IPS-20b (cell line): ENCODE data around the gene LPCAT4.
A peak's percentile ranks its signal among the peaks of the same experiment; 100 is the strongest.
"Not testable (repeated sequence)": the region's sequence is repeated elsewhere in the genome, so short reads cannot be mapped to it uniquely, and the experiment has no call there.

ENCODE experiments used
- H3K27ac ChIP-seq: one replicate; pipeline ENCODE4 v1.5.1; 2013; ENCODE audit warnings: low read length
- H3K27me3 ChIP-seq: 2 replicates; pipeline ENCODE4 v1.6.1; 2013; ENCODE audit warnings: mild to moderate bottlenecking, low read length, inconsistent platforms; ENCODE audit not compliant: insufficient read depth
- H3K36me3 ChIP-seq: 2 replicates; pipeline ENCODE4 v1.6.1; 2013; ENCODE audit warnings: low read depth, mild to moderate bottlenecking, inconsistent platforms, low read length, moderate library complexity; ENCODE audit not compliant: insufficient read depth
- H3K4me1 ChIP-seq: 2 replicates; pipeline ENCODE4 v1.6.1; 2013; ENCODE audit warnings: mild to moderate bottlenecking, control low read depth, inconsistent platforms, low read length, moderate library complexity; ENCODE audit not compliant: insufficient read depth
- H3K4me3 ChIP-seq: 2 replicates; pipeline ENCODE4 v1.5.1; 2013; ENCODE audit warnings: mild to moderate bottlenecking, low read length, inconsistent platforms
- H3K9ac ChIP-seq: 2 replicates; pipeline ENCODE4 v1.6.1; 2013; ENCODE audit warnings: low read depth, mild to moderate bottlenecking, inconsistent platforms, low read length, moderate library complexity
- H3K9me3 ChIP-seq: 2 replicates; pipeline ENCODE4 v1.6.1; 2013; ENCODE audit warnings: mild to moderate bottlenecking, low read depth, low read length, inconsistent platforms; ENCODE audit not compliant: insufficient read depth

LPCAT4 gene

GRCh38 chr15:34375541-34375940 is 8.5 kb upstream of the LPCAT4 start:
- not testable (repeated sequence) for H3K9me3 ChIP-seq, H3K27me3 ChIP-seq, H3K36me3 ChIP-seq, H3K27ac ChIP-seq, H3K4me1 ChIP-seq, H3K9ac ChIP-seq, H3K4me3 ChIP-seq

DNA sequence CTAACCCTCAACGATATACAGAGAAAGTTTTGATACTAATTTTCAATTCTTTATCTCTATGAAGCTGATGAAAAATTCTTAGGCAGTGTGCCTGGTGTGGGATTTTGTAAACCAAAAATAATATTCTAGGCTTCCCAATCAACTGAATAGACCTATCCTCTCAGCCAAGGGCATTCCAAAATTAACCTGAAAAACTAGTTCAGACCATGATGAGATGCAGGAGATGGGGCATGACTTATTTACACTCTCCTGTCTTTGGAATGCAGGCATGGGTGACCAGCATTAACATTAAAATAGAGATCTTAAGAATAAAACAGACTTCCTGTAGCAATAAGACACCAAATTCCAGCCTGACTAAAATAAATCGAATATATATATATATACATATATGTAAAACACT is 7.8 kb upstream of the LPCAT4 start:
- peaks cover 8% of the 10 kb centered on the region for H3K4me1 ChIP-seq

GRCh38 chr15:34373951-34374350 is 7.0 kb upstream of the LPCAT4 start:
- peaks cover 8% of the 10 kb centered on the region for H3K4me1 ChIP-seq
- H3K36me3 ChIP-seq: no peaks in the 10 kb centered on the region
- no peak overlapping the region for H3K27ac ChIP-seq
- 0 out of 2 replicates have a peak, but pooled peaks cover 4% of the 10 kb centered on the region for H3K9me3 ChIP-seq
- H3K27me3 ChIP-seq: 0 out of 2 replicates have a peak, but pooled peaks cover 4% of the 10 kb centered on the region
- H3K4me3 ChIP-seq: no peak overlapping the region
- H3K9ac ChIP-seq: no peak overlapping the region

More for the DNA sequence above, 7.8 kb upstream of the LPCAT4 start:
- Histone ChIP-seq H3K9ac (no peak overlapping the region), H3K9me3 (0 out of 2 replicates have a peak, but pooled peaks cover 4% of the 10 kb centered on the region), H3K27me3 (0 out of 2 replicates have a peak, but pooled peaks cover 4% of the 10 kb centered on the region), H3K27ac (no peak overlapping the region), H3K4me3 (no peak overlapping the region), H3K36me3 (no peaks in the 10 kb centered on the region)

- H3K27ac ChIP-seq: no peak overlapping the region
- no peak overlapping the region for H3K9ac ChIP-seq
- H3K4me1 ChIP-seq: peaks cover 12% of the 10 kb centered on the region
- no peaks in the 10 kb centered on the region for H3K36me3 ChIP-seq
- no peaks in the 10 kb centered on the region for H3K27me3 ChIP-seq
- no peak overlapping the region for H3K4me3 ChIP-seq
- 0 out of 2 replicates have a peak, but pooled peaks cover 1% of the 10 kb centered on the region for H3K9me3 ChIP-seq
These were observed 3.6 kb upstream of the LPCAT4 start for GRCh38 chr15:34370643-34371042.

DNA sequence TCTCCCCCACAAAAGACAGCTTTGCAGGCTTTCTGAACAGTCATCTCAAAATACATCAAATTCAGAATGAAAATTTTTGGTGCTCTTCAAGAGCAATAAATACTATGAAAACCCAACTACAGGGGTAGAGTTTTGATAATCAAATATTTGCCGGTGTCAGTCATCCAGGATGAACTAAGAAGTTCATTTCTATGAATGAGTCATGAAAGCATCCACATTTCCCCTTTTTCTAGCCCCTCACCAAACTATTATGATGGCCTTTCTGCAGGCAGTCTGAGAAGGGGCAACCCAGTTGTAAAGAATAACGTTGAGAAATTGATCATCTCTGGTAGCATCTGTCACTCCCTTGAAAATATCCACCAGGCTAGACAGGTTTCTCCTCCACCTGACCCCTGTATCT is 3.1 kb upstream of the LPCAT4 start:
- no peaks in the 10 kb centered on the region for H3K36me3 ChIP-seq
- H3K9ac ChIP-seq: no peak overlapping the region
- H3K27ac ChIP-seq: no peak overlapping the region
- H3K4me1 ChIP-seq: peaks cover 15% of the 10 kb centered on the region
- H3K9me3 ChIP-seq: no peaks in the 10 kb centered on the region
- no peak overlapping the region for H3K4me3 ChIP-seq
- no peaks in the 10 kb centered on the region for H3K27me3 ChIP-seq

GRCh38 chr15:34366271-34367065 is 528 bp downstream of the LPCAT4 start:
- Histone ChIP-seq H3K36me3 (peaks cover 25% of the 10 kb centered on the region), H3K27me3 (no peaks in the 10 kb centered on the region), H3K9me3 (no peaks in the 10 kb centered on the region), H3K4me3 (peak overlapping the region; percentile 74), H3K9ac (peak overlapping the region; percentile 87; the same call in 1 of the 2 replicates), H3K4me1 (peaks cover 15% of the 10 kb centered on the region), H3K27ac (peak overlapping the region; percentile 40)

- no peaks in the 10 kb centered on the region for H3K9me3 ChIP-seq
- no peaks in the 10 kb centered on the region for H3K27me3 ChIP-seq
- peak overlapping the region; percentile 74 for H3K4me3 ChIP-seq
- H3K9ac ChIP-seq: peak overlapping the region; percentile 11; the same call in 1 of the 2 replicates
- H3K4me1 ChIP-seq: peaks cover 15% of the 10 kb centered on the region
- H3K27ac ChIP-seq: no peak overlapping the region
- peaks cover 31% of the 10 kb centered on the region for H3K36me3 ChIP-seq
These were observed 1.2 kb downstream of the LPCAT4 start for GRCh38 chr15:34365836-34366235.

DNA sequence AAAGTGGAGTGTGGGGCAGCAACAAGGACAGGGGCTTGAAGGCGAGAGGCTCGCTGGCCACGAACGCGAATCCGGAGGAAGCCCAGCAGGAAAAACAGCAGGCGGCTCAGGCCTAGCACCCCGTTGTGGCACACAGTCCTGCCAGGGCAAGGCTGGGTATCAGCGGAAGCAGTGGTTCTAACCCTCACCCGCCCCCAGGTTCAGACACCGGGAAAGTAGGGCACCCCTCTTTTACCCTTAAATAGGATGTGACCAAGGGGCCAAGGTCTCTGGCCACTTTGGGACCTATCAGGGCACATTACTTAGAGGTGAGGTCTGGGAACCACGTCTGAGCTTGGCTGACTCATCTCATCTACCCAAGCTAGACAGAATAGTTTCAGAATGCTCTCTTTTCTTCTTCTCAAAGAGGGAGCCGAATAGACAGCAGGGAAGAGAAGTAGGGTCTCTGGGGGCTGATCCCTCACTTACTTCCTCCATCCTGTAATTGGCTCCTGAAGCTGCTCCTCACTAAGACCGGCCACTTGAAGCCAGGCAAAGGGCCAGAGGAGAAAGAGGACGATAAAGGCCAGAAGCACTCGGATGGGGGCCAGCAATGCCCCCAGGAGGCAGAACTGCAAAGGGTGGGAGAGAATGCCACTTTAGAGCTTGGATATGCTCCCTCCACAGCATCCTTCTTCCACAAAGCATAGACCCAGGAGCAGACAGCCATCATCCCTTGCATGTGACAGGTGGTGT is 1.7 kb downstream of the LPCAT4 start:
- Histone ChIP-seq H3K27me3 (no peaks in the 10 kb centered on the region), H3K36me3 (peaks cover 37% of the 10 kb centered on the region), H3K4me1 (peaks cover 13% of the 10 kb centered on the region), H3K9me3 (no peaks in the 10 kb centered on the region), H3K27ac (no peak overlapping the region), H3K4me3 (peak overlapping the region; percentile 74), H3K9ac (peak overlapping the region; percentile 11; the same call in 1 of the 2 replicates)

DNA sequence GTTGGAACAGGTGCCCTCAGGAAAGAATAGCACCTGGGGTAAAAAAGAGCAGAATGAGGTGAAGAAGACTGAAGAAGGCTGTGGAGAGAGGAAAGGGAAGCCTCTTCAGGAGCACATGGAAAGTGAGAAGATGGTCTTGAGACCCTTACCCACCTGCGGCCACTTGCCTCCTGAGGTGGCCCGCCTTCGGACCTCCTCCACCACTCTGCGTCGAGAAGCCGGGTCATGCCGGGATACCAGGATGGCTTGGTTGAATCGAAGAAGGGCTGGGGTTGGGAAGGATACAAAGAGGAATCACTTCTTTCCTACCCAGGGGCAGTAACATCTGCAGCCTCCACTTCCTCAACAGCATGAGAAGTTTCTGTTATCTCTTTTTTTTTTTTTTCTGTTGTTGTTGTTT is 3.0 kb downstream of the LPCAT4 start:
- Histone ChIP-seq H3K9me3 (no peaks in the 10 kb centered on the region), H3K9ac (no peak overlapping the region), H3K27ac (no peak overlapping the region), H3K4me3 (no peak overlapping the region), H3K36me3 (peaks cover 49% of the 10 kb centered on the region), H3K4me1 (peaks cover 12% of the 10 kb centered on the region), H3K27me3 (no peaks in the 10 kb centered on the region)

DNA sequence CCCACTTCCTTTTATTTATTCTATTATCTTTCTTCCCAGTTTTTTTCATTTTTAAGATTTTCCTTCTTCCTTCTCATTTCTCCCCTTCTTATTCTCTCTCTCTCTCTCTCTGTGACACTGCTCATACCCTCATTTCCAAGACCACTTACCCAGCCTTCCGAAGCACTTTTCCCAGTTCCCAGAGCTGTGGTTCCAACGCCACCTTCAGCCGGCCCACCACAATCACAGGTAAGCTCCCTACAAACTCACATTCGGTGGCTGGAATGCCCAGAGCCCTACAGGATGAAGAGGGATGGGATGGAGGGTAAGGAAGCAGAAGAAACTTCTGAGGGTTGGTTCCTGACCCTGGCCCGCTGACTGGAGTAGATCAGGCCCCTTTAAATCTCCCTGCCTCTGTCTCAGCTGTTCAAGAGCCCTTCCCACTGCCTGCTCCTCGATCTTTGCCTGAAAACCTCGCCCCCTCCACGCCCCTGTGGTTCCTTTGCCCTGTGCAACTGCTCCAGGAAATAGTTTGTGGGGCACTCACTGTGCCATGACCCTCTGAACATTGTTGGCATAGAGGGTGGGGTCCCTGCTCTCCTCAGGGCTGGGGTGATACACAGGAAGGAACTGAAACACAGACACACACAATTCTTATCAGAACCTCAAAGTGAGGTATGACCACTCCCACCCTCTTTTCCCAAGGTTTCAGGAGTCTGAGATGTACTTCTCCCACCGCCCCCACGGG is 4.8 kb downstream of the LPCAT4 start:
- Histone ChIP-seq H3K9me3 (no peaks in the 10 kb centered on the region), H3K9ac (no peak overlapping the region), H3K27me3 (no peaks in the 10 kb centered on the region), H3K27ac (no peak overlapping the region), H3K4me1 (peaks cover 6% of the 10 kb centered on the region), H3K36me3 (peaks cover 66% of the 10 kb centered on the region), H3K4me3 (no peak overlapping the region)

DNA sequence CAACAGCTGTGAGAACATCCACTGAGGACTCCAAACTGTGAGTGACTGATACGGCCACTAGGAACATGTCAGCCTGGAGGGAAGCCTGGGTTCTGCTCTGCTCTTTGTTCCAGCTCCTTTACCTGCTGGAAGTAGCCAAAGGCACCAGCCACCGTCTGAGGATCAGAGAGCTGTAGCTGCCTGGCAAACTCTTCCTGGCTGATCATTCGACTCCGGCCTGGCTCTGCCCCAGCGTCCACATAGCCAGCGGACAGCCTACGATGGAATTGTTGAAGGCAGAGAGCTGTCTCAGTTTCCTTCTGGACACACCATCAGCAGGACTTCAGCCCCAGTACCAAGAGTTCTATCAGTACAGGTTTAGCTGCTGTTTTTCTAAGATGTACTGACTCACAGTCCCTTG is 5.7 kb downstream of the LPCAT4 start:
- H3K27ac ChIP-seq: no peak overlapping the region
- no peak overlapping the region for H3K9ac ChIP-seq
- H3K36me3 ChIP-seq: peaks cover 76% of the 10 kb centered on the region
- H3K4me1 ChIP-seq: peaks cover 6% of the 10 kb centered on the region
- no peak overlapping the region for H3K4me3 ChIP-seq
- no peaks in the 10 kb centered on the region for H3K9me3 ChIP-seq
- H3K27me3 ChIP-seq: no peaks in the 10 kb centered on the region
